SK-N-MC (cell line): ENCODE measurements around the gene ARID1B.

ENCODE experiments used
- EZH2 ChIP-seq: fragments of 200-600 bp; sonication (generic); IDR thresholded peaks from one replicate; pipeline ENCODE4 v1.6.1; 2017; ENCODE audit warnings: antibody characterized with exemption
- POLR2AphosphoS5 ChIP-seq: IDR thresholded peaks from 2 replicates; pipeline ENCODE4 v1.6.1; 2012; ENCODE audit warnings: mild to moderate bottlenecking, low read depth, low read length, borderline replicate concordance

- TF ChIP-seq EZH2: no peak
- TF ChIP-seq POLR2AphosphoS5: no peak
These were observed 87.9 kb downstream of the ARID1B start for GRCh38 chr6:156865019-156865629.
